ENCODE measurements around the gene CLMN. TPM values are rescaled to one million over a fixed set of nuclear protein-coding genes. Genes with fewer than 3 reads are reported as not detected.

CLMN gene
- total RNA-seq, 1 experiment from 2014 or later, result 33.4 TPM

DNA sequence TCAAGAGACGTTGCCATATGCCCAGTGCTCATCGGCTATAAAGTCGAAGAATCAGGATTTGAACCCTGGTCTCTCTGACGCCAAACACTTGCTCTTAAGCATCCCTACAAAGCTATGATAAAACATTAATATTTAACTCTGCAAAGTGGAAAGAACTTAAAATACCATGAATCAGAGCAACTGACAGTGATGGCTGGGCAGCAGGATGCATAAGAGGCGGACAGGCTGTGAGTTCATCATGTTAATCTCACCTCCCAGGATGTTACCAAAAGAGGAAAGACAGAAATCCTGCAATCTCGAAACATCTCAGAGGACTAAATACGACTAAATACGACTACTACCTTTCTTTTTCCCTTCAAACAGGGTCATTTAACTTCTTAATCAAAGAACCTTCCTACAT lies 168.1 kb downstream of the CLMN start:
- no peak overlapping the region for H3K4me2 ChIP-seq (ENCODE audit: low read length)
- H3K4me1 ChIP-seq (ENCODE audit: control insufficient read depth in 1 of 2, insufficient read depth in 2 of 2, low read length in 2 of 2), result peaks cover 8 to 11% of the 10 kb centered on the region in 2 experiments; a peak in 3 of 4 replicates
- POLR2A ChIA-PET, result no interaction called here

More for the DNA sequence above, 168.1 kb downstream of the CLMN start:
- Histone ChIP-seq H2AFZ (ENCODE audit: low read depth, low read length, poor library complexity, severe bottlenecking) (no peak overlapping the region), H3K27ac (ENCODE audit: low read depth, low read length) (no peak overlapping the region), H3K9me3 (ENCODE audit: control insufficient read depth in 1 of 2, insufficient read depth in 1 of 2, low read depth in 1 of 2, low read length in 2 of 2) (no peaks in the 10 kb centered on the region), H3K36me3 (ENCODE audit: control insufficient read depth in 1 of 2, insufficient read depth in 2 of 2, low read length in 2 of 2) (no peaks in the 10 kb centered on the region), H3K79me2 (ENCODE audit: insufficient read depth, low read length) (peaks cover 100% of the 10 kb centered on the region), H3K9me2 (ENCODE audit: insufficient read depth) (no peaks in the 10 kb centered on the region), H4K20me1 (ENCODE audit: insufficient read depth) (peaks cover 7% of the 10 kb centered on the region; the same call in 1 of the 2 replicates), H3K4me3 (replicated peaks in 1 of 2; ENCODE audit: low read depth in 1 of 2, low read length in 2 of 2) (no peak overlapping the region), H3K9ac (ENCODE audit: low read length) (no peak overlapping the region), H3K27me3 (ENCODE audit: insufficient read depth, low read length) (no peaks in the 10 kb centered on the region)
- RAD21 ChIA-PET (ENCODE audit: low non-redundant PET in 1 of 2, low total read pairs in 2 of 2, uncharacterized antibody in 2 of 2, unreplicated experiment in 2 of 2), result no interaction called here
- CTCF ChIA-PET, result no interaction called here
- TF ChIP-seq POLR2AphosphoS5 (IDR thresholded peaks at IDR 0.05; ENCODE audit: low read depth, low read length), result no peak
- no peak for TF ChIP-seq SIN3A (IDR thresholded peaks at IDR 0.05; ENCODE audit: low read depth)
- TF ChIP-seq RAD21 (IDR thresholded peaks at IDR 0.05; ENCODE audit: low read depth), result no peak
- TF ChIP-seq ATF3 (IDR thresholded peaks at IDR 0.05), result no peak
- no peak for TF ChIP-seq CEBPB (IDR thresholded peaks at IDR 0.05; ENCODE audit: low read depth)
- TF ChIP-seq CTCF (IDR thresholded peaks at IDR 0.05 in 2 of 3, conservative IDR thresholded peaks at IDR 0.05 in 1 of 3; ENCODE audit: borderline replicate concordance in 1 of 3, insufficient read depth in 1 of 3, low read depth in 2 of 3, low read length in 2 of 3), result no peak
- TF ChIP-seq SP1 (IDR thresholded peaks at IDR 0.05; ENCODE audit: low read depth), result no peak
- no peak for TF ChIP-seq CBX3 (IDR thresholded peaks at IDR 0.05; ENCODE audit: low read depth)
- TF ChIP-seq ZNF274 (IDR thresholded peaks at IDR 0.05; ENCODE audit: low read depth, low read length), result no peak
- intact Hi-C loops (cut with micrococcal nuclease), result loop anchor here (10.0 kb wide), 1 partner anchor 383 kb away; the partner anchor contains the start of gene GLRX5
- BruUV-seq (replicated peaks), result no TSS peak
- ATAC-seq, result no peak
- DNase-seq (ENCODE audit: low read depth, low spot score), result no peak
